Thoracic aorta endothelial cell (primary cell): ENCODE results near the gene MPC1. TPM values are rescaled to one million over a fixed set of nuclear protein-coding genes. Genes with fewer than 3 reads are reported as not detected.

ENCODE experiments used
- total RNA-seq: library from RNA; depleted of rRNA; stranded (reverse); fragments of >200 nt; gene quantifications from 2 replicates; pipeline ENCODE4 v1.2.3, GENCODE V29; 2012

Gene MPC1
- 24.1 and 31.3 TPM in 2 replicates for total RNA-seq

GRCh38 chr6:166382933-166383801, at the start of gene MPC1:
Gene MPC1, minus strand, starts transcription at chr6:166382940. Its CDS starts 64 bp downstream, at chr6:166382876.

GRCh38 chr6:166342349-166343149, 40.2 kb downstream of the MPC1 start, which contains the start of gene SFT2D1:
Gene SFT2D1, minus strand, starts transcription at chr6:166342545. Its CDS starts 64 bp downstream, at chr6:166342481.

Other genes starting within 250 kb of the MPC1 start
- not detected in 2 replicates for gene TBXT, start 215.1 kb downstream of the MPC1 start, total RNA-seq
- gene PRR18, start 74.5 kb downstream of the MPC1 start, total RNA-seq = not detected in 2 replicates
- 20.2 and 29.4 TPM in 2 replicates for gene SFT2D1, start 40.4 kb downstream of the MPC1 start, total RNA-seq
- gene RAMACL, start 203.7 kb upstream of the MPC1 start, total RNA-seq = 6.0 and 8.7 TPM in 2 replicates
- 90.3 and 107 TPM in 2 replicates for gene RPS6KA2, start 244.3 kb upstream of the MPC1 start, total RNA-seq